Kidney (tissue), 14 donors: Measurements from ENCODE around the gene INHBA. TPM values are rescaled to one million over a fixed set of nuclear protein-coding genes. Genes with fewer than 3 reads are reported as not detected.

Source experiments
- DNase-seq, 5 donors: peaks; one replicate each; pipeline ENCODE4 v3.0.0-alpha.2; 2013 to 2020
- FAIRE-seq: peaks from 2 replicates; lab custom pipeline; 2012; peaks lifted over from hg19 to GRCh38; lab: Jason Lieb, UNC
- H3K27ac ChIP-seq, 2 donors: one replicate each; pipeline ENCODE4 v1.7.0; 2013; ENCODE audit warnings: low read depth in 2 of 2, low read length in 2 of 2, inconsistent platforms in 1 of 2
- H3K27me3 ChIP-seq: one replicate; pipeline ENCODE4 v1.7.1; 2013; ENCODE audit warnings: low read length, inconsistent platforms; ENCODE audit not compliant: control insufficient read depth, insufficient read depth
- H3K36me3 ChIP-seq, 3 donors: one replicate each; pipeline versions ENCODE4 v1.7.0 to v1.7.1; 2013; ENCODE audit warnings: low read length in 3 of 3, control low read depth in 1 of 3, inconsistent platforms in 1 of 3; ENCODE audit not compliant: insufficient read depth in 3 of 3, control insufficient read depth in 2 of 3
- H3K4me1 ChIP-seq, 3 donors: one replicate each; pipeline versions ENCODE4 v1.7.0 to v1.7.1; 2013; ENCODE audit warnings: low read length in 3 of 3, inconsistent platforms in 1 of 3, low read depth in 1 of 3; ENCODE audit not compliant: control insufficient read depth in 2 of 3, insufficient read depth in 2 of 3
- H3K4me3 ChIP-seq, 3 donors: one replicate each; pipeline versions ENCODE4 v1.7.0 to v1.8.1; 2013; ENCODE audit warnings: low read length in 3 of 3, control low read depth in 1 of 3, inconsistent platforms in 1 of 3
- H3K9ac ChIP-seq, 3 donors: one replicate each; pipeline versions ENCODE4 v1.7.0 to v1.7.1; 2013; ENCODE audit warnings: low read length in 3 of 3, control low read depth in 1 of 3, inconsistent platforms in 1 of 3
- H3K9me3 ChIP-seq, 3 donors: one replicate each; pipeline versions ENCODE4 v1.7.0 to v1.7.1; 2013; ENCODE audit warnings: low read length in 3 of 3, control low read depth in 1 of 3, inconsistent platforms in 1 of 3; ENCODE audit not compliant: control insufficient read depth in 2 of 3, insufficient read depth in 1 of 3
- intact Hi-C: fragments of 100-400 bp; cut with DNase I; formaldehyde crosslinking; loops from one replicate; pipeline ENCODE4 v1.11.1; 2022
- polyA plus RNA-seq: library from polyadenylated mRNA; stranded (reverse); fragments of 350-450 nt; fragmentation: Illumina TruSeq; extraction: RNeasy Lipid Tissue Mini Kit (QIAGEN cat#74804); gene quantifications from one replicate; pipeline ENCODE4 v1.2.3, GENCODE V29; 2014; ENCODE audit warnings: low read depth, low replicate concordance; ENCODE audit not compliant: insufficient read depth
- total RNA-seq: library from RNA; stranded (reverse); fragmentation: NEBNext Ultra II Directional; extraction: Animal tissue kit (Norgen Biotek cat#: 25700); gene quantifications from one replicate; pipeline ENCODE4 v1.2.1, GENCODE V29; 2021
- TF ChIP-seq, protein P1 (sequence below): IDR thresholded peaks from 3 replicates; pipeline ENCODE4 v1.5.1; 2012; ENCODE audit warnings: mild to moderate bottlenecking, moderate library complexity, borderline replicate concordance; ENCODE audit not compliant: insufficient read depth; ENCODE audit errors: extremely low read depth
- donor health status: control.
- donor health status: control.
- donor health status: control.
- donor health status: control.
- donor health status: control.
- donor health status: DM: yes; HTN: yes; CAD: no.
- donor health status: Normal renal cell carcinoma (clear cell type).

The INHBA gene
- total and polyA plus RNA-seq, 2 donors from 2014 or later, result 0.49 to 5.9 TPM

DNA sequence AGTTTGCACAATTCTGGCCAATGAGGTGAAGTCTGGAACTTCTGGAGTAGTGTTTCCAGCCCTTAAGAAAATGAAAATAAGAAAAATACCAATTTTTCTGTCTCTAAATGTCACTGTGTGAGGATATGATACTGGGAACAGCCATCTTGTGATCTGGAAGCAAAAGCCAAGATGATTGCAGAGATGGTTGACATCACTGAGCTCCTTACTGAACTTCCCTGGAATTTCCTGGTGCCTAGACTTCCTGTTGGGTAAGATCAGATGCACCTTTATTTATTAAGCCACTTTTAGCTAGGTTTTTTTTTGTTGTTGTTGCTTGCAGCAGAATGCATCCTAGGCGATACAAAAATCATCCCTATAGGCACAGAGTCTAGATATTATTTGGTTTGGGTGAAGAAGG is 27.3 kb upstream of the INHBA start:
- H3K36me3 ChIP-seq, result no peaks in the 10 kb centered on the region
- no peak overlapping the region for H3K27ac ChIP-seq
- no peak overlapping the region for H3K9ac ChIP-seq
- intact Hi-C loops, result no loop called here
- TF ChIP-seq, protein P1, sequence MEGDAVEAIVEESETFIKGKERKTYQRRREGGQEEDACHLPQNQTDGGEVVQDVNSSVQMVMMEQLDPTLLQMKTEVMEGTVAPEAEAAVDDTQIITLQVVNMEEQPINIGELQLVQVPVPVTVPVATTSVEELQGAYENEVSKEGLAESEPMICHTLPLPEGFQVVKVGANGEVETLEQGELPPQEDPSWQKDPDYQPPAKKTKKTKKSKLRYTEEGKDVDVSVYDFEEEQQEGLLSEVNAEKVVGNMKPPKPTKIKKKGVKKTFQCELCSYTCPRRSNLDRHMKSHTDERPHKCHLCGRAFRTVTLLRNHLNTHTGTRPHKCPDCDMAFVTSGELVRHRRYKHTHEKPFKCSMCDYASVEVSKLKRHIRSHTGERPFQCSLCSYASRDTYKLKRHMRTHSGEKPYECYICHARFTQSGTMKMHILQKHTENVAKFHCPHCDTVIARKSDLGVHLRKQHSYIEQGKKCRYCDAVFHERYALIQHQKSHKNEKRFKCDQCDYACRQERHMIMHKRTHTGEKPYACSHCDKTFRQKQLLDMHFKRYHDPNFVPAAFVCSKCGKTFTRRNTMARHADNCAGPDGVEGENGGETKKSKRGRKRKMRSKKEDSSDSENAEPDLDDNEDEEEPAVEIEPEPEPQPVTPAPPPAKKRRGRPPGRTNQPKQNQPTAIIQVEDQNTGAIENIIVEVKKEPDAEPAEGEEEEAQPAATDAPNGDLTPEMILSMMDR, result no peak
- no peaks in the 10 kb centered on the region for H3K27me3 ChIP-seq
- H3K4me3 ChIP-seq, result no peak overlapping the region
- DNase-seq (no peak), FAIRE-seq (no peak)
- H3K9me3 ChIP-seq, result no peaks in the 10 kb centered on the region
- H3K4me1 ChIP-seq, result no peaks in the 10 kb centered on the region

DNA sequence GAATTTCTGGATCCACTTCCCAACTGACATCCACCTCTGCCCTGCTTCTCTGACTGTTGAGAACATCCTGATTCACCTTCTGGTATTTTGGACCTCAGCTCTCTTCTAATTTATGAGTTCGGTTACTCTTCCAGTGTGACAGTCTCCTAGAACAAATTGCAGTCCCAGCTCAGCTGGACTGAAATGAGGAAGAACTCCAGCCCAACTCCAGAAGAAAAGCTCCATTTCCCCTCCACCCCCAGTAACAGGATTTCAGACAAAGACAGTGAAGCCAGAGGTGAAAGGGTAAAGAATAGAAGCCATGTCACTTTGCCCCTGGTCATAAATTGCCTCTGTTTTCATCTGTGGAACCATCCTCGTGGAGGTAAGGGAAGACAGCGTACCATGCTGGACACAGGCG is 26.2 kb upstream of the INHBA start:
- no peak overlapping the region for H3K9ac ChIP-seq
- H3K4me3 ChIP-seq, result no peak overlapping the region
- H3K36me3 ChIP-seq, result no peaks in the 10 kb centered on the region
- TF ChIP-seq, protein P1, result no peak
- FAIRE-seq (no peak), DNase-seq (no peak)
- H3K9me3 ChIP-seq, result no peaks in the 10 kb centered on the region
- no peaks in the 10 kb centered on the region for H3K27me3 ChIP-seq
- H3K4me1 ChIP-seq, result no peaks in the 10 kb centered on the region
- H3K27ac ChIP-seq, result no peak overlapping the region
- intact Hi-C loops, result no loop called here

DNA sequence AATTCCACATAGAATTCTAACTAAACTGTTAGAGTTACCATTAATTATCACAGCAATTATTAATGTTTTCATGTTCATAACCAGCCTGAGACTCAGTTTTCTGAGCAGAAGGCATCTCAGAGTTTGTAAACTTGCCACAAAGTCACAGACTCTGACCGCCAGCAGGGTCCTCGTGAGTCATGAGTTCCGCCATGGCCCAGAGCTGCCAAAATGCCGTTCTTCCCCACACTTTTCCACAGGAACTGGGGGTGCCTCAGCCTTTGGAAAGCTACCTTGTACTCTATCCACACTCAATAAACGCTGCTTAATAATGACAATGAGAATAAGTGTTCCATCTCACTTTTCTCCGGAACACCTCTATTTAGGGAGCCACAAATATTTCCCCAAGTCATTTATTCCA is 22.1 kb upstream of the INHBA start:
- Histone ChIP-seq H3K27me3 (no peaks in the 10 kb centered on the region), H3K4me3 (no peak overlapping the region), H3K36me3 (no peaks in the 10 kb centered on the region), H3K27ac (no peak overlapping the region), H3K9me3 (peaks cover 0 to 2% (median 0%) of the 10 kb centered on the region in 3 donors), H3K9ac (no peak overlapping the region), H3K4me1 (no peaks in the 10 kb centered on the region)
- DNase-seq (no peak), FAIRE-seq (no peak)
- TF ChIP-seq, protein P1, result no peak
- intact Hi-C loops, result no loop called here

DNA sequence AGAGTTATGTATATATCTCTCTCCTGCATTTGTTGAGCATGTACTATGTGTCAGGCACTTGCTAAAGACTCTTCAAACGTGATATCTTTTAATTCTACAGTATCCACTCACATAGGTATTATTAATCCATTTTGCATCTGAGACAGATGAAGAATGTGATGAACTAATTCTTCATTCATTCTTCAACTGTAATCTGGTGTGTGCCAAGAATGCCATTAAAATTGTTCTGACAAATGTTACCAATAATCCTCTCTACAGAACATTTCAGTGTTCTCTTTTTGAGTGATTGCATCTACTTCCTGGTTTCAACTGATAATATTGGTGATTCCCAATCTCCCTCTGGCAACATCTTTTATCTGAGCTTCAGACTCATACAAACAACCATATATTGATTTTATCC is 18.0 kb upstream of the INHBA start:
- Histone ChIP-seq H3K4me3 (no peak overlapping the region), H3K36me3 (no peaks in the 10 kb centered on the region), H3K4me1 (no peaks in the 10 kb centered on the region), H3K9ac (no peak overlapping the region), H3K27ac (no peak overlapping the region), H3K9me3 (peaks cover 0 to 2% (median 0%) of the 10 kb centered on the region in 3 donors), H3K27me3 (no peaks in the 10 kb centered on the region)
- FAIRE-seq (no peak), DNase-seq (no peak)
- TF ChIP-seq, protein P1, result no peak
- intact Hi-C loops, result no loop called here
